ENCODE data around the gene MBNL2. TPM values are rescaled to one million over a fixed set of nuclear protein-coding genes. Genes with fewer than 3 reads are reported as not detected.

Gene MBNL2
- total RNA-seq, 2 donors from 2014 or later, result 13.4 to 27.2 TPM

DNA sequence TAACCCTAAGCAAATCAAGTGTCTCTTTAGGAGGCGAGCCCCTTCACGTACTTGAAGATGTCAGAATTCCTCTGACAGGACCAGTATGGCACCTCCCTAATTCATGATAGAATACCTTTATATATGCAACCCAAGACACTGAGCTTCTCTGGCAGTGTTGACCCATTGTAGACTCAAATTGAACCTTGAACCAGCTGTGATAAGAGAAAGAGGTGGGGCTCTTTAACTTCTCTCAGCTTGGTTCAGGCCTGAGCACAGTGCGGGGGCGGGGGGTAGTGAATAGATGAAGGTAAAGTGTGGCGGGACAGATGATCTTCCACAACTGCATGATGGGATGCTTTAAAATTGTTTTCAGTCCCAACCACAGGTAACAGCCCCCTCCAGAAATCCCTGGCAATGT is 12.1 kb downstream of the MBNL2 start:
- ATAC-seq (replicated peaks), result no peak
- Mint-ChIP-seq H3K27ac (peak overlapping the region; percentile 12), H3K4me1 (peaks cover 52% of the 10 kb centered on the region), H3K9me3 (no peaks in the 10 kb centered on the region), H3K4me3 (no peak overlapping the region), H3K27me3 (no peaks in the 10 kb centered on the region), H3K36me3 (ENCODE audit: low read depth) (peaks cover 43% of the 10 kb centered on the region)

DNA sequence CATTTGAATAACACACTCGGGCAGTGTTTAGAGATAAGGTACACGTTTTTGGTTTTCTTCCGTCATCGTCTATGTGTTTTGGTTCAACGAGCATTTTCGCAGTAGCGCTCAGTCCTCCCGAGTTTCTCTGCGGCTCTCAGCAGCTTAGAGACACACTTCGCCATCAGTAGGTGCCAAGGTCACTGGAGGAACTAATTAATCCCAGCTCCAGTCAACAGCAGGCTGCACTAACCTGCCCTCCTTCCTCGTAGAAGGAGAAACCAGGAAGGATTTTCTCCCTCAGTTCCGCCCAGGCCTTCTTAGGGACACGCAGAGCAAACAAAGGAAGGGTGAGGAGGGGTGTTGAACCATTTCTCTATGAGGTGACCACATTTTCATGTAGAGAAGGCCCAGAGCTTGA is 12.6 kb downstream of the MBNL2 start:
- Mint-ChIP-seq H3K27me3 (no peaks in the 10 kb centered on the region), H3K4me3 (no peak overlapping the region), H3K4me1 (peaks cover 49% of the 10 kb centered on the region), H3K36me3 (ENCODE audit: low read depth) (peaks cover 40% of the 10 kb centered on the region), H3K27ac (peak overlapping the region; percentile 12), H3K9me3 (no peaks in the 10 kb centered on the region)
- ATAC-seq (replicated peaks), result no peak

DNA sequence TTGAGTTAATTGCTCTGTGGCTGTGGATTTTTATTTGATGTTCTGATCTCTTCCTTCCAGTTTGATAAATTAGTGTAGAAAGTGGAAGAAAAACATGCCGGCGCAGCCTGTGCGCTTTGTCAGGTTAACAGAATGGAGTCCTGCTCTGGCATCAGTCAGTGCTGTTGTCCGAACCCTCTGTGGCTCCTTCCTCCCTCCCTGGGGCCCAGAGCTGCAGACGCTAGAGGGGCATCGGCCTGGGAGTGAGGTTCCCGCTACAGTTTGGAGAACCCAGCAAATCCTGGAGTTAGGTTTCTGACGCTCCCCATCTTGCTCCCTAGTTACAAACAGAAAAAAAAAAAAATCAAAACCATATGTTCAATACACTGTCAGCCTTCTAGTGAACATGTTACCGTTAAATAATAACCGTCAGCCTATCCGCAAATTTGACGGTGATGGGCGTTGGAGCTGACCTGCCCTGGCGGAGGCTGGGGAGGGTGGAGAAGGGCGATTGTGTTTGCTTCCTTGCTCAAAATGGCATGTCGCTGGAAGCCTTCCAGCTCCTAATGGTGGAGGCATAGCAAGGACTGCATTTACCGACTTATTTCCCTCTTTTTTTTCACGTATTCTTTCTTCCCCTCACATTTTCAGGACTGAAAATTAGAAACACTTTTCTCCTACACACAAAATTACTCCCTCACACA is 13.6 kb downstream of the MBNL2 start:
- peaks cover 48% of the 10 kb centered on the region for H3K4me1 Mint-ChIP-seq
- H3K9me3 Mint-ChIP-seq, result no peaks in the 10 kb centered on the region
- peaks cover 40% of the 10 kb centered on the region for H3K36me3 Mint-ChIP-seq (ENCODE audit: low read depth)
- no peak for ATAC-seq (replicated peaks)
- no peak overlapping the region for H3K27ac Mint-ChIP-seq
- no peaks in the 10 kb centered on the region for H3K27me3 Mint-ChIP-seq
- no peak overlapping the region for H3K4me3 Mint-ChIP-seq

DNA sequence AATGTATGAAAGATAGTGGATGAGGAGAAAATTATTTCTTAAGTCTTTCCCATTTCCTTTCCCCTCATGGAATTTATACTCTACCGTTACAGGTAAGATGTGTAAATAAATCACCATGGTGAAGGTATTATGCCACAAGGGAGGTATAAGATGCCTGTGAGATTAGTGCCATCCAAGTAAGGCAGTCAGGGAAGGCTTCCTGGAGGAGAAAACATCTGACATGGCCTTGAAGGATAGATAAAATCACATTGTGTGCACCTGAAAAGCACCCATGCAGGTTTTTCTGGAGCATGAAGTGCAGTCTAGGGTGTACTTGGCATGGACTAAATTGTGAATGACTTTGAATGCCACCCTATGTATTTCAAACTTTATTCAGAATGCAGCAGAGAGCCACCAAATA is 15.3 kb downstream of the MBNL2 start:
- H3K4me3 Mint-ChIP-seq, result no peak overlapping the region
- no peak for ATAC-seq (replicated peaks)
- no peaks in the 10 kb centered on the region for H3K27me3 Mint-ChIP-seq
- no peaks in the 10 kb centered on the region for H3K9me3 Mint-ChIP-seq
- H3K27ac Mint-ChIP-seq, result peak overlapping the region; percentile 24
- peaks cover 45% of the 10 kb centered on the region for H3K4me1 Mint-ChIP-seq
- peaks cover 23% of the 10 kb centered on the region for H3K36me3 Mint-ChIP-seq (ENCODE audit: low read depth)

- peak overlapping the region; percentile 1 for H3K4me3 Mint-ChIP-seq
- H3K27ac Mint-ChIP-seq, result no peak overlapping the region
- peak; percentile 80 for ATAC-seq (replicated peaks)
- no peaks in the 10 kb centered on the region for H3K9me3 Mint-ChIP-seq
- peaks cover 47% of the 10 kb centered on the region for H3K4me1 Mint-ChIP-seq
- peaks cover 23% of the 10 kb centered on the region for H3K36me3 Mint-ChIP-seq (ENCODE audit: low read depth)
- H3K27me3 Mint-ChIP-seq, result no peaks in the 10 kb centered on the region
Measured at GRCh38 chr13:97238432-97238831, 16.3 kb downstream of the MBNL2 start.

DNA sequence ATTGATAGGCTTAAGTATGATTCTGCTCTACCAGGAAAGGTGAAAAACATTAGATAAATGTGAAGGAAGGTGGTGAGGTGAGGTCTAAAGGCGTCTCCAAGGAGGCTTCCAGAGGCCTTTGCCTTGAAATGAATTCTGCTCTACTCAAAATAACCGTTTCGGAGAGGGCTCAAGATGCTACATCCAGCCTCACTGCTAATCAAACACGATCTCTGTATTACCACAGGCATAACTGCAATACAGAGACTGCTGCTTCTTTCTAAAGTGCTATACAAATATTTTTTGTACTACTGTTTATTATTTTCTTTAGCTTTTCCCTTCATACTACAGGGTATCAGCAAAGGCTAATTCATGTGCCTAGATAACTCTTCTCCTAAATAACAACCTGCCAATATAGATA is 16.8 kb downstream of the MBNL2 start:
- Mint-ChIP-seq H3K4me1 (peaks cover 48% of the 10 kb centered on the region), H3K9me3 (no peaks in the 10 kb centered on the region), H3K27ac (no peak overlapping the region), H3K27me3 (no peaks in the 10 kb centered on the region), H3K36me3 (ENCODE audit: low read depth) (peaks cover 20% of the 10 kb centered on the region), H3K4me3 (peak overlapping the region; percentile 1)
- ATAC-seq (replicated peaks), result no peak

GRCh38 chr13:97239306-97239705 is 17.2 kb downstream of the MBNL2 start:
- Mint-ChIP-seq H3K4me1 (peaks cover 51% of the 10 kb centered on the region), H3K4me3 (no peak overlapping the region)
- ATAC-seq (replicated peaks), result no peak

DNA sequence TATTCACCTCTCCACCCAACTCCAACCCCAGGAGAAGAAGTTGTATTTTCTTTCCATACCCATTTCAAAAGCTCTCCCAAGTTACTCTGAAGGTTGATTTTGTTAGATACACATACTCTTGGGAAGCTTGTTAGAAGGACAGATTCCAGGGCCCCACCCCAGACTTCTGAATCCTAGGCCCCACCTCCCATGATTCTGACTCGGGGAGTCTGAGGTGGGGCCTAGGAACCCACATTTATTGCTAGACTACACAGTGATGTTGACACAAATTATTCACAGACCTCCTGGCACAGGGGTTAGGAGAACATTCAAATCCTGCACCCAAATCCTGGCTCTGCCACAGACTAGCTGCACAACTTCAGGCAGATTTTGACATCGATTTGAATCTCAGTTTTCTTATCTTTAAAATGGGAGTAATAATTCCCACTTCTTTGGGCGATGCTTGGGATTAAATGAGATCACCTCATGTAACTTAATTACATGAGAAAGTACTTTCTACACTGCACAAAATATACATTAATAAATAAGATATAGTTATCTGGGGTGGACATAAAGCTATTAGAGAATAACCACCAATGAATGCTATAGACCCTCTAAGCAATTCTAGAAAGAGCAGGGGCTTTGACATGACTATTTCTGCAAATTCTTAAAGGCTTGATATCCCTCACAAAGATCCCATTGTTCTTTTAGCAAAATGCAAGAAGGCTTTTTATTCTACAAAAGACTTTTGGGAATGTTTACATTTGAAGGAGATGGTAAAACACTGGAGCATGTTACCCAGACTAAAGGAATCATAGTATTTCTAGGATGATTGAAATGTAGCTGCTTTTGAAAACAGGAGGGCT is 18.0 kb downstream of the MBNL2 start:
- no peaks in the 10 kb centered on the region for H3K9me3 Mint-ChIP-seq
- peaks cover 9% of the 10 kb centered on the region for H3K36me3 Mint-ChIP-seq (ENCODE audit: low read depth)
- no peak overlapping the region for H3K4me3 Mint-ChIP-seq
- peaks cover 46% of the 10 kb centered on the region for H3K4me1 Mint-ChIP-seq
- no peak overlapping the region for H3K27ac Mint-ChIP-seq
- H3K27me3 Mint-ChIP-seq, result no peaks in the 10 kb centered on the region
- ATAC-seq (replicated peaks), result no peak

More at GRCh38 chr13:97239306-97239705, 17.2 kb downstream of the MBNL2 start:
- Mint-ChIP-seq H3K27me3 (no peaks in the 10 kb centered on the region), H3K9me3 (no peaks in the 10 kb centered on the region), H3K36me3 (ENCODE audit: low read depth) (peaks cover 16% of the 10 kb centered on the region), H3K27ac (no peak overlapping the region)

GRCh38 chr13:97240788-97241734 is 18.9 kb downstream of the MBNL2 start:
- no peak for ATAC-seq (replicated peaks)
- H3K27ac Mint-ChIP-seq, result no peak overlapping the region
- no peaks in the 10 kb centered on the region for H3K27me3 Mint-ChIP-seq
- H3K9me3 Mint-ChIP-seq, result no peaks in the 10 kb centered on the region
- peaks cover 43% of the 10 kb centered on the region for H3K4me1 Mint-ChIP-seq
- H3K4me3 Mint-ChIP-seq, result no peak overlapping the region
- peaks cover under 1% of the 10 kb centered on the region for H3K36me3 Mint-ChIP-seq (ENCODE audit: low read depth)

- Mint-ChIP-seq H3K27me3 (no peaks in the 10 kb centered on the region), H3K36me3 (ENCODE audit: low read depth) (no peaks in the 10 kb centered on the region), H3K4me3 (no peak overlapping the region), H3K9me3 (no peaks in the 10 kb centered on the region), H3K4me1 (peaks cover 36% of the 10 kb centered on the region), H3K27ac (no peak overlapping the region)
- no peak for ATAC-seq (replicated peaks)
Measured at GRCh38 chr13:97241761-97242160, 19.6 kb downstream of the MBNL2 start.

- peaks cover 29% of the 10 kb centered on the region for H3K4me1 Mint-ChIP-seq
- H3K4me3 Mint-ChIP-seq, result no peak overlapping the region
- H3K27me3 Mint-ChIP-seq, result no peaks in the 10 kb centered on the region
- ATAC-seq (replicated peaks), result no peak
- H3K27ac Mint-ChIP-seq, result no peak overlapping the region
- H3K36me3 Mint-ChIP-seq (ENCODE audit: low read depth), result no peaks in the 10 kb centered on the region
- no peaks in the 10 kb centered on the region for H3K9me3 Mint-ChIP-seq
Measured at GRCh38 chr13:97242755-97243497, 20.8 kb downstream of the MBNL2 start.

DNA sequence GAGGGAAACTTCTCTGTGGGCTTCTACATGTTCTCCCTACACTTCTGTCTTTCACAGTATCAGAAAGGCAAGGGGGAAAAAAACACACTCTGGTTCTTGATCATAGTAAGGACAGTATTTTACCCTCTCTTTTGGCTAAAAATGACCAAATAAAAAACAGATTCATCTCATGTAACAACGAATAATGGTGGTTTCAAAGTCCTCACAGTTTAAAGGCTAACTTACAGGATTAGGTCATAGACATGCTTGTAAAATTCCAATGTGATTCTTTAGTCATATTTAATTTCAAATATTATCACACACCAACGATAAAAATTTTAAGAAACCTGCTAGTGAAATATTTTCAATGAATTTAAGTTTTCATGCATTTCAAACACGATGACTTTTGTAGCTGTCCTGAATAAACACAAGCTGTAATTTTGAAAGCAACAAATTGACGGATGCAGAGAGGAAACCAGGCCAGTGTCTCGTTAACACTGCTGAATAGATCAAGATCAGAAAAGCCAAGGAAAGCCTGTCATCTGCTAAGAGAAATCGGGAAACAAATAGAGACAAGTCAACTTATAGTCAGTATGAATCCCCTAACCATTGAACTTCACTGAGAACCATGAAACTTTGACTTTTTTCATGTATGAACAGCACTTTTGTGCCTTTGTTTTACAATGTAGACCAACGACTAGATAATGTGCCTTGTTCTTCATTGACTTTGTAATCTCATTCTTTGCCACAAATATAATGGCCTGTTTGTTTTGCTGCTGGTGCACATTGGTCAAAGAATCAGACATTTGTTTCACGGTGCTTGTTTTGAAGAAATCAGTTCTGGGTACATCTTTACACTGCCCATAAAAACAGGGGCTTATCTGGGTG is 22.0 kb downstream of the MBNL2 start:
- ATAC-seq (replicated peaks), result no peak
- H3K4me1 Mint-ChIP-seq, result peaks cover 20% of the 10 kb centered on the region
- H3K27me3 Mint-ChIP-seq, result no peaks in the 10 kb centered on the region
- H3K4me3 Mint-ChIP-seq, result no peak overlapping the region
- H3K9me3 Mint-ChIP-seq, result no peaks in the 10 kb centered on the region
- H3K27ac Mint-ChIP-seq, result no peak overlapping the region
- H3K36me3 Mint-ChIP-seq (ENCODE audit: low read depth), result no peaks in the 10 kb centered on the region

GRCh38 chr13:97245011-97245410 is 22.9 kb downstream of the MBNL2 start:
- no peak overlapping the region for H3K27ac Mint-ChIP-seq
- H3K27me3 Mint-ChIP-seq, result no peaks in the 10 kb centered on the region
- H3K36me3 Mint-ChIP-seq (ENCODE audit: low read depth), result no peaks in the 10 kb centered on the region
- H3K4me3 Mint-ChIP-seq, result no peak overlapping the region
- peaks cover 19% of the 10 kb centered on the region for H3K4me1 Mint-ChIP-seq
- no peaks in the 10 kb centered on the region for H3K9me3 Mint-ChIP-seq
- ATAC-seq (replicated peaks), result no peak
